Lower leg skin (tissue), 4 donors: ENCODE data around the gene MS4A12. TPM values are rescaled to one million over a fixed set of nuclear protein-coding genes. Genes with fewer than 3 reads are reported as not detected.
"Not testable (repeated sequence)": the region's sequence is repeated elsewhere in the genome, so short reads cannot be mapped to it uniquely, and the experiment has no call there.

Source experiments
- DNase-seq, 2 donors: peaks; one replicate each; pipeline ENCODE4 v3.0.0-alpha.2; 2019; ENCODE audit warnings: low spot score in 2 of 2
- H3K4me3 ChIP-seq: fragments of 200-600 bp; sonication (generic); 2 replicates; pipeline ENCODE4 v1.5.1; 2017; ENCODE audit warnings: mild to moderate bottlenecking, low read depth; ENCODE audit not compliant: poor library complexity, severe bottlenecking
- CTCF ChIP-seq, 3 donors: fragments of 450-650 bp; IDR thresholded peaks; one replicate each; pipeline ENCODE4 v1.5.1; 2016; ENCODE audit warnings: antibody characterized with exemption in 3 of 3, mild to moderate bottlenecking in 3 of 3, moderate library complexity in 2 of 3
- POLR2A ChIP-seq, 2 donors: fragments of 450-650 bp; IDR thresholded peaks; one replicate each; pipeline ENCODE4 v1.6.1; 2016 to 2017; ENCODE audit warnings: antibody characterized with exemption in 2 of 2, mild to moderate bottlenecking in 1 of 2, moderate library complexity in 1 of 2
- WGBS, 2 donors: methylation state at CpG; one replicate each; pipeline ENCODE4 v1.1.5; 2018; 5-methylcytosine and 5-hydroxymethylcytosine counted together
- intact Hi-C: fragments of 100-400 bp; cut with DNase I; formaldehyde crosslinking; loops from one replicate; pipeline ENCODE4 v1.15.0; 2023; ENCODE audit warnings: low total_unique reads
- total RNA-seq, 4 donors: library from RNA; depleted of rRNA; stranded (reverse); fragments of >200 nt; gene quantifications; one replicate each; pipeline ENCODE4 v1.1.0, GENCODE V29; 2016

The MS4A12 gene
- total RNA-seq, 4 donors from 2014 or later = not detected

- TF ChIP-seq POLR2A (IDR thresholded peaks at IDR 0.05) (no peak), CTCF (IDR thresholded peaks at IDR 0.05) (no peak)
- intact Hi-C loops = no loop called here
- DNase-seq = no peak
Observed at GRCh38 chr11:60504219-60504905, 11.8 kb downstream of the MS4A12 start.

GRCh38 chr11:60509609-60510008 is 17.0 kb downstream of the MS4A12 start:
- DNase-seq, H3K4me3 ChIP-seq, intact Hi-C loops: not testable (repeated sequence)
- WGBS, 2 donors = 82 to 88% methylated on average over 13 to 15 of the region's 15 CpGs

More at GRCh38 chr11:60504219-60504905, 11.8 kb downstream of the MS4A12 start:
- no peak overlapping the region for H3K4me3 ChIP-seq
- WGBS, 2 donors = 71 to 80% methylated on average over 3 of the region's 3 CpGs

GRCh38 chr11:60510209-60510608 is 17.6 kb downstream of the MS4A12 start:
- intact Hi-C loops, DNase-seq, H3K4me3 ChIP-seq: not testable (repeated sequence)
- WGBS, 2 donors = 91 to 92% methylated on average over 10 to 25 of the region's 28 CpGs

- DNase-seq = no peak
- TF ChIP-seq CTCF (IDR thresholded peaks at IDR 0.05) (no peak), POLR2A (IDR thresholded peaks at IDR 0.05) (no peak)
- H3K4me3 ChIP-seq = no peak overlapping the region
- intact Hi-C loops = no loop called here
- 62 to 63% methylated on average over 6 of the region's 6 CpGs for WGBS, 2 donors
Observed at GRCh38 chr11:60511393-60511792, 18.8 kb downstream of the MS4A12 start.

GRCh38 chr11:60512651-60513225 is 20.2 kb downstream of the MS4A12 start:
- 78 to 81% methylated on average over 3 of the region's 3 CpGs for WGBS, 2 donors
- no peak overlapping the region for H3K4me3 ChIP-seq
- TF ChIP-seq POLR2A (IDR thresholded peaks at IDR 0.05) = no peak
- TF ChIP-seq CTCF (IDR thresholded peaks at IDR 0.05) = no peak
- no peak for DNase-seq
- intact Hi-C loops = no loop called here

- intact Hi-C loops = no loop called here
- H3K4me3 ChIP-seq = no peak overlapping the region
- TF ChIP-seq POLR2A (IDR thresholded peaks at IDR 0.05) (no peak), CTCF (IDR thresholded peaks at IDR 0.05) (no peak)
- WGBS, 2 donors = 78 to 81% methylated on average over 2 of the region's 2 CpGs
- DNase-seq = no peak
Observed at GRCh38 chr11:60513496-60514460, 21.2 kb downstream of the MS4A12 start.
